ENCODE results near the gene LIPC. TPM values are rescaled to one million over a fixed set of nuclear protein-coding genes. Genes with fewer than 3 reads are reported as not detected.

The LIPC gene
- total and polyA plus RNA-seq, 12 donors: 0.22 to 1.3 (median 0.42) TPM; not detected in 1

DNA sequence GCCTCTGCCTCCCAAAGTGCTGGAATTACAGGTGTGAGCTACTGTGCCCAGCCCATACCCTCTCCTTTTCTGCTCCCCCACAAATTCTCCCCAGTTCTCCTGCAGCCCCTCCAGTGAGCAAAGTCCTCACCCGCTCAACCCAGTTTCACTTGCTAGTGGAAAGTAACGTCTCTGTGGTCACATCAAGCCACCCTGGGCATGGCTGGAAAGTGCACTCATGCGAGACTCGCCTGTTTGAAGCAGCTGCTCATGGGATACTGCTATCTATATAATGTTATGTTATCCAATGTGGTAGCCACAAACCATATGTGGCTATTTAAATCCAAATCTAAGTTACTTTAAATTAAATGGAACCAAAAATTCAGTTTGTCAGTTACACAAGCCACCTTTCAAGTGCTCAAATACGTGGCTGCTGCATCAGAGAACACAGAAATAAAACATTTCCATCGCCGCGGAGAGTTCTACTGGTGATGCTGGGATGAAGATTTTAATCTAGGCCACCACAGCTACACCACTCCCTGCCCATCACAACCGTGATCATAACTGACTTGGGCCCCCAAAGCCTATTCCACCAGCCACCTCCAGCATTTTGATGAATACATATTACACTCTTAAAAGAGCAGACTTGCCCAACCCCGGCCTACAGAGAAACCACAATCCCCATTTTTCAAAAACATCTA lies 119.4 kb downstream of the LIPC start:
- DNase-seq (no peak), ATAC-seq (no peak)
- Histone ChIP-seq H3K36me3 (no peaks in the 10 kb centered on the region), H3K4me1 (peaks cover 0 to 46% (median 18%) of the 10 kb centered on the region in 9 donors), H3K27me3 (no peaks in the 10 kb centered on the region), H3K9me3 (no peaks in the 10 kb centered on the region), H3K4me3 (no peak overlapping the region), H3K27ac (peak overlapping the region in 1 of 10 donors; percentile 28)
- TF ChIP-seq, protein P1, sequence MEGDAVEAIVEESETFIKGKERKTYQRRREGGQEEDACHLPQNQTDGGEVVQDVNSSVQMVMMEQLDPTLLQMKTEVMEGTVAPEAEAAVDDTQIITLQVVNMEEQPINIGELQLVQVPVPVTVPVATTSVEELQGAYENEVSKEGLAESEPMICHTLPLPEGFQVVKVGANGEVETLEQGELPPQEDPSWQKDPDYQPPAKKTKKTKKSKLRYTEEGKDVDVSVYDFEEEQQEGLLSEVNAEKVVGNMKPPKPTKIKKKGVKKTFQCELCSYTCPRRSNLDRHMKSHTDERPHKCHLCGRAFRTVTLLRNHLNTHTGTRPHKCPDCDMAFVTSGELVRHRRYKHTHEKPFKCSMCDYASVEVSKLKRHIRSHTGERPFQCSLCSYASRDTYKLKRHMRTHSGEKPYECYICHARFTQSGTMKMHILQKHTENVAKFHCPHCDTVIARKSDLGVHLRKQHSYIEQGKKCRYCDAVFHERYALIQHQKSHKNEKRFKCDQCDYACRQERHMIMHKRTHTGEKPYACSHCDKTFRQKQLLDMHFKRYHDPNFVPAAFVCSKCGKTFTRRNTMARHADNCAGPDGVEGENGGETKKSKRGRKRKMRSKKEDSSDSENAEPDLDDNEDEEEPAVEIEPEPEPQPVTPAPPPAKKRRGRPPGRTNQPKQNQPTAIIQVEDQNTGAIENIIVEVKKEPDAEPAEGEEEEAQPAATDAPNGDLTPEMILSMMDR (IDR thresholded peaks at IDR 0.05): no peak
- WGBS, 2 donors: 93 to 96% methylated on average over 10 of the region's 10 CpGs
- intact Hi-C loops (cut with DNase I): loop anchor here in 1 of 10 donors (5.0 to 10.0 kb wide), 2 partner anchors 109 to 176 kb away; no protein-coding TSS in a partner anchor

DNA sequence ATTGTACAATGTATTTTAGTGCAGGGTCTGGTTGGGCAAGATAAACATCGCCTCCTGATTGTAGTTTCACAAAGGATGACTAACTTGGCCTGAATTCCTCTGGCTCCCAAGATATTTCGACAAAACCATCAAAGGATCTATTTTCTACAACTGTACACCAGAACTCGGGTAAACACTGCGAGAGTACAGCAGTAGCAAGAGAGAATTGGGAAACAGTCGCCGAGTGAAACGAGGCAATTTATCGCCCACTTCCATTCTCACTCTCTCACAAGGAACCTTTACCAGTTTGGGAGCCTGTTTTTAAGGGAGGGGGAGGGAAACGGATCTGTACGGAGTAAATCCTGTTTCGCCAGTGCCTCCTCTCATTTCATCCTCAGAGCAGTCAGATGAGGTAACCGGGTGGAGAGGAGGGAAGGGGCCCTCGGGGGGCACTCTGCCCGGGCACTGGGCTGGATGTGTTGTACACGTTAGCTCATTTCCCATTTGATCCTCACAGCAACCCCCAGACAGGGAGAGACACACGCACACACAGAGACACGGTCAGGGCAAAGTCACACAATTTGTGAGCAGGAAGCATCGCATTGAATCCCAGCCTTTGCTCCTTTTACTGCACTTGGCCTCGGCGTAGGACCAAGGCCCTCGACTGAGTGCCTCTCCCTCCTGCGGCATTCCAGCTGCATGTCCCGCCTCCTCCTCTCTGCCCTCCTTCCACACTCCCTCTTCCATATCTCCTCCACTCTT lies 120.1 kb downstream of the LIPC start:
- Histone ChIP-seq H3K4me1 (peaks cover 0 to 39% (median 15%) of the 10 kb centered on the region in 9 donors), H3K27ac (peak overlapping the region in 2 of 10 donors; percentile 13 to 28), H3K36me3 (no peaks in the 10 kb centered on the region), H3K27me3 (no peaks in the 10 kb centered on the region), H3K9me3 (no peaks in the 10 kb centered on the region), H3K4me3 (peak overlapping the region in 5 of 10 donors; percentile 18 to 35 (median 24))
- ATAC-seq: peak in 3 of 8 donors; percentile 3 to 38 (median 15)
- no peak for DNase-seq
- whole genome bisulfite sequencing, 2 donors: 60 to 67% methylated on average over 23 of the region's 23 CpGs
- intact Hi-C loops (cut with DNase I): loop anchor here in 1 of 10 donors (5.0 to 10.0 kb wide), 2 partner anchors 110 to 177 kb away; no protein-coding TSS in a partner anchor
- TF ChIP-seq, protein P1 (IDR thresholded peaks at IDR 0.05): no peak

DNA sequence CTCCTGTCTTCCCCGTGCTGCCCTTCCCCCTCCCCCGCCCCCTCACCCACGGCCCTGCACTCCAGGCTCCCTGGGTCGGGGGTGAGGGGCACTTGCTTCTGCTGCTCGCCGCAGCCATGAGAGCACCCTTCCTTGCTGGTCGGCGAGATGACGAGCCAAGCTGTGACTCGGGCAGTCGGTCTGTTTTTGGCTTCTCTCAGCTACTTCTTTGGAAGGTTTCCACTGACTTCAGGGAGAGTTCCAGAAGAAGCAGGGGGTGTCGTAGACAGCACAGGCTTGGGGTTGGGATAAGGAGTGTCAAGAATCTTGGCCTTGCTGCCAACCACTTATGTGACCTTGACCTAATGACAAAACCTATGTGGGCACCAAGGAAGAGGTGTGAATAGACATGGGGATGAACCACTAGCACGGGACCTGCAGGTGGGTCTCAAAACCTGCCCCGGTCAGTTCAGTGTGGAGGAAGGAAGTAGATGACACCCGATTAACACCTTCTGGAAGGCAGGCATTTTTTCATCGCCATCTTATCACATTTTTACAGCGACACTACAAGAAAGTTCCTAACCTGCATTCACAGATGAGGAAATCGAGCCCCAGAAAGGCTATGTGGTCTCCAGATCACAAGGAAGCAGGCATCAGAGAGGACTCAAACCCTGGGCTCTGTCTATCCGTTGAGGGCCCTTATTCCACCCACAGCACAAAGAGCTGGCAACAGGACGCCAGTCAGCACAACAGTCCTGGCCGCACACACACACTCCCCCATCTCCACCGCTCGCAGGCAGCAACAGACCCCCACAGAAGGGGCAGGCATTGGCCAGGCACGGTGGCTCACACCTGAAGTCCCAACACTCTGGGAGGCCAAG lies 120.9 kb downstream of the LIPC start:
- WGBS, 2 donors: 78 to 79% methylated on average over 24 of the region's 24 CpGs
- intact Hi-C loops (cut with DNase I): loop anchor here in 1 of 10 donors (5.0 to 10.0 kb wide), 2 partner anchors 110 to 178 kb away; no protein-coding TSS in a partner anchor
- H3K4me1 ChIP-seq: peaks cover 0 to 31% (median 11%) of the 10 kb centered on the region in 9 donors
- ATAC-seq: peak in 2 of 8 donors; percentile 6 to 20
- peak overlapping the region in 1 of 10 donors; percentile 13 for H3K27ac ChIP-seq
- H3K36me3 ChIP-seq: no peaks in the 10 kb centered on the region
- TF ChIP-seq, protein P1 (IDR thresholded peaks at IDR 0.05): no peak
- no peaks in the 10 kb centered on the region for H3K27me3 ChIP-seq
- peak overlapping the region in 5 of 10 donors; percentile 18 to 35 (median 24) for H3K4me3 ChIP-seq
- DNase-seq: no peak
- H3K9me3 ChIP-seq: no peaks in the 10 kb centered on the region

All from heart right ventricle (tissue), 16 donors.